Osteocyte (in vitro differentiated cells): ENCODE results near the gene CCNL2. TPM values are rescaled to one million over a fixed set of nuclear protein-coding genes. Genes with fewer than 3 reads are reported as not detected.

Source experiments
- DNase-seq: peaks from one replicate; pipeline ENCODE4 v3.0.0; 2021; ENCODE audit warnings: mixed read lengths; ENCODE audit not compliant: unreplicated experiment; ENCODE audit errors: extremely low spot score
- H3K27ac Mint-ChIP-seq: one replicate; pipeline ENCODE4 v1.8.0; 2021; ENCODE audit warnings: mild to moderate bottlenecking, mixed read lengths; ENCODE audit not compliant: unreplicated experiment
- H3K27me3 Mint-ChIP-seq: one replicate; pipeline ENCODE4 v1.8.0; 2021; ENCODE audit warnings: mixed read lengths; ENCODE audit not compliant: unreplicated experiment
- H3K36me3 Mint-ChIP-seq: one replicate; pipeline ENCODE4 v1.8.0; 2021; ENCODE audit warnings: mixed read lengths; ENCODE audit not compliant: unreplicated experiment
- H3K4me1 Mint-ChIP-seq: one replicate; pipeline ENCODE4 v1.8.0; 2021; ENCODE audit warnings: mixed read lengths; ENCODE audit not compliant: unreplicated experiment
- H3K4me3 Mint-ChIP-seq: one replicate; pipeline ENCODE4 v1.8.0; 2021; ENCODE audit warnings: mild to moderate bottlenecking, moderate library complexity, mixed read lengths; ENCODE audit not compliant: unreplicated experiment
- H3K9me3 Mint-ChIP-seq: one replicate; pipeline ENCODE4 v1.8.0; 2021; ENCODE audit warnings: mixed read lengths; ENCODE audit not compliant: unreplicated experiment
- total RNA-seq: library from RNA; stranded (reverse); gene quantifications from 2 replicates; pipeline ENCODE4 v1.2.1, GENCODE V29; 2021
- TF ChIP-seq, protein P1 (sequence below): fragments of 200-600 bp; sonication (generic); IDR thresholded peaks from 2 replicates; pipeline ENCODE4 v1.5.0; 2021; ENCODE audit warnings: antibody characterized with exemption, mild to moderate bottlenecking, moderate library complexity

The CCNL2 gene
- total RNA-seq, 1 donor from 2014 or later: 262 TPM

DNA sequence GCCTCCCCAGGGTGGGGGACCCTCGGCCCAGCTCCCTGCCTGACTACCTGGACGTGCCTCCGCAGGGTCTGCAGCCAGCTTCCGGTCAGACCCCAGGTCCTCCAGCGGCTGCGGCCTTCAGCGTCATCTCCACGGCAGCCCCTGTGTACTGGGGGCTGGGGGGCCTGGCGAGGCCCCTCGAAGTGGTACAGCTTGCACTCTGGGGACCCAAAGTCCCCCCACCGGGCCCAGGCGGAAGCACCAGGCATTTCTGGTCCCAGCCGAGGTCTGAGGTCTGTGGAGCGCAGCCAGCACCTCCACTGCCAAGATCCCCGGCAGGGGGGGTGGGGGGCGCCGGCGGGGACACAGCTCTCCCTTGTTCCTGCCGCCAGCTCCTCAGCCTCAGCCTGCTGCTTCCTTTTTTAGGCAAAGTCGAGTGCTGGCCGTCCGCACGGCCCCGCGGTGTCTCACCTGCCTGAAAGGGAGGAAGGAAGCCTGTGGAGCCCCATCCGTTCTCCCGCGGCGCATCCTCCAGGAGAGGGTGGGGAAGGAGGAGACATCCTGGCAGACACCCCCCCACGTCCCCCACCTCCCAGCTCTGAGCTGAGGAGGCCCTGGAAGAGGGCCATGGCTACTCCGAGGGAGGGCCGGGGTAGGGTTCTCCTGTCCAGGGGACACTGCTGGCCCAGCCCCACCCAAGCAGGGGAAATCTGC, 35.1 kb upstream of the CCNL2 start:
- TF ChIP-seq, protein P1, sequence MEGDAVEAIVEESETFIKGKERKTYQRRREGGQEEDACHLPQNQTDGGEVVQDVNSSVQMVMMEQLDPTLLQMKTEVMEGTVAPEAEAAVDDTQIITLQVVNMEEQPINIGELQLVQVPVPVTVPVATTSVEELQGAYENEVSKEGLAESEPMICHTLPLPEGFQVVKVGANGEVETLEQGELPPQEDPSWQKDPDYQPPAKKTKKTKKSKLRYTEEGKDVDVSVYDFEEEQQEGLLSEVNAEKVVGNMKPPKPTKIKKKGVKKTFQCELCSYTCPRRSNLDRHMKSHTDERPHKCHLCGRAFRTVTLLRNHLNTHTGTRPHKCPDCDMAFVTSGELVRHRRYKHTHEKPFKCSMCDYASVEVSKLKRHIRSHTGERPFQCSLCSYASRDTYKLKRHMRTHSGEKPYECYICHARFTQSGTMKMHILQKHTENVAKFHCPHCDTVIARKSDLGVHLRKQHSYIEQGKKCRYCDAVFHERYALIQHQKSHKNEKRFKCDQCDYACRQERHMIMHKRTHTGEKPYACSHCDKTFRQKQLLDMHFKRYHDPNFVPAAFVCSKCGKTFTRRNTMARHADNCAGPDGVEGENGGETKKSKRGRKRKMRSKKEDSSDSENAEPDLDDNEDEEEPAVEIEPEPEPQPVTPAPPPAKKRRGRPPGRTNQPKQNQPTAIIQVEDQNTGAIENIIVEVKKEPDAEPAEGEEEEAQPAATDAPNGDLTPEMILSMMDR: no peak
- no peak overlapping the region for H3K4me3 Mint-ChIP-seq

DNA sequence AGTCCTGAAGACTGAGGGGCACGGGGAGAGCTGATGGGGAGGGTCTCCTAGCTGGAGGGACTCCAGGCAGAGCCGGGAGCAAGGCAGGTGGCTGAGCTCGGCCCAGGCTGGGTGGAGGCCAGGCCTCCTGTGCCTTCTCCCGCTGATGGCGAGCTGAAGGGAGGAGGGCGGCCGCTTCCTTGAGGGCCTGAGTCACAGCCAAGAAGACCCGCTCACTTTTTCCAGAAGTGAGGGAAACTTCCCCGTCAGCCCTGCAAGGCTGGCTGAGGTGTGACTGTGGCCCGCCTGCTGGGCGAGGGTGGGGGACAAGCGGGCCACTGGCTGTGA, 34.6 kb upstream of the CCNL2 start:
- Mint-ChIP-seq H3K27me3 (no peaks in the 10 kb centered on the region), H3K36me3 (no peaks in the 10 kb centered on the region), H3K27ac (peak overlapping the region; percentile 47), H3K9me3 (no peaks in the 10 kb centered on the region), H3K4me1 (peaks cover 51% of the 10 kb centered on the region), H3K4me3 (no peak overlapping the region)
- TF ChIP-seq, protein P1: no peak
- DNase-seq: no peak

More for the DNA sequence above, 35.1 kb upstream of the CCNL2 start:
- no peak for DNase-seq
- Mint-ChIP-seq H3K27ac (no peak overlapping the region), H3K9me3 (no peaks in the 10 kb centered on the region), H3K4me1 (peaks cover 51% of the 10 kb centered on the region), H3K27me3 (no peaks in the 10 kb centered on the region), H3K36me3 (no peaks in the 10 kb centered on the region)

DNA sequence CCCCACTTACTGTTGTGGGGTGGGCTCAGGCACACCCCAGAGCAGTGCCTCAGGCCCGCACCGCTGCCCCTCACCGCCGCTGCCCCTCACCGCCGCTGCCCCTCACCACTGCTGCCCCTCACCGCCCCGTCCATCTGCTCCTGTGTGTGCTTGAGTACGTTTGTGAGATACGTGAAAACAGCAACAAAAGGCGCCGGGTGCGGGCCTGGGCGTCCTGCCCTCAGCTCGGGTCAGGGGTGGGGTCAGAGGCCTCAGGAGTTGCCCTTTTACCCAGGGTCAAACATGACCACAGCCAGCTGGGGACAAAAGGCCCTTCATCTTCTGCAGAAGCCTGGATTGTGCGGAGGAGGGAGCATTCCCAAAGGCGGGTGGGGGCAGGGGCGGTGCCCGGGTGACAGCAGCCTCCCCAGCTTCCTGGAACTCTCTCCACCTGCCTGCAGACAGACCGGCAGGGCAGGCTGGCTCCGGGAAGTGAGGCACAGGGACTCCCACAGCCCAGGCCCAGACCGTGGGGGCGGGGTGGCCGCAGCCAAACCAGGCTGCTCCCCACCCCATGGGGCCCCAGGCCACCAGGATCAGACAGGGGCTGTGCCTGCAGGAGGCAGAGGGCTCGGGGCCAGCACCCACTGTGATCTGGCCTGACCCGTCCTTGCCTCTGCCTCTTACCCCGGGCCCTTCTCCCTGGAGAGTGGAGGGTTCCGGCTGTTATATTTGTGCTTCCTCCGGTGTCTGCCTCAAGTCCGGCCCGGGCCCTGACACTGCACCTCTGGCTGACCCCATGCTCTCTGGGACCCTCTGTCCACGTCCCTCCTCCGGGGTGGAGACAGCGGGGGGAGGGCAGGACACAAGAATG, 34.0 kb upstream of the CCNL2 start:
- no peaks in the 10 kb centered on the region for H3K36me3 Mint-ChIP-seq
- H3K9me3 Mint-ChIP-seq: no peaks in the 10 kb centered on the region
- no peak overlapping the region for H3K4me3 Mint-ChIP-seq
- H3K4me1 Mint-ChIP-seq: peaks cover 53% of the 10 kb centered on the region
- no peaks in the 10 kb centered on the region for H3K27me3 Mint-ChIP-seq
- H3K27ac Mint-ChIP-seq: peak overlapping the region; percentile 47
- TF ChIP-seq, protein P1: no peak
- DNase-seq: no peak

DNA sequence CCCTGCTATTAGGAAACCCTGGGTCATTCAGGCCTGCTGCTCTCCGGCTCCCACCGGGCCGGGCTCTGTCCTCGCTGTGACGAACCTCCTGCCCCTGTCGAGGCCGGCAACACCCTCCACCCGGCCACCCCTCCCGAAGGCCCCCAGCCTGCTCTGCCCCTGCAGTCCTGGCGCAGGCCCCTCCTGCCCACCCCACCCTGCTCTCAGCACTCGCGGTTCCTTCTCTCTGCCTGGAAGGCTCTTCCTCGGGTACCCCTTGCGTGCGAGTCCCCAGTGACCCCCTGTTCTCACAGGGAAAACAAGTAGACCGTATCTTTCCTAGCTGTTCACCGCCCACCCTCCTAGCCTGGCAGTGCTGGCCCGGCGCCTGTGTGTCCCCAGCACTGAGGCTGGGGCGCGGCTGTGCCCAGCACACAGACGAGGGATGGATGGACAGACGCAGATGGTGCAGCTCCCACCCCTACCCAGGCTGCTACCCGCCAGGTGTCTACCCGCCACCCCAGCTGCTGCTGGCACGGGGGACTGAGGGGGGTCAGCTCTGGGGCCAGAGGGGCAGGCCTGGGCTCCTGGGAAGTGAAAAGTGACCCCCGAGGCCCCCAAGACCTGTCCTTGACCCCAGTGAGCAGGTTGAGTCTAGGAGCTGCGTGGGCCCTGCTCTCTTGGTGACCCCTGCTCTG, 33.3 kb upstream of the CCNL2 start:
- TF ChIP-seq, protein P1: no peak
- DNase-seq: no peak
- H3K4me1 Mint-ChIP-seq: peaks cover 49% of the 10 kb centered on the region
- H3K9me3 Mint-ChIP-seq: no peaks in the 10 kb centered on the region
- H3K27ac Mint-ChIP-seq: peak overlapping the region; percentile 60
- no peaks in the 10 kb centered on the region for H3K27me3 Mint-ChIP-seq
- no peaks in the 10 kb centered on the region for H3K36me3 Mint-ChIP-seq
- H3K4me3 Mint-ChIP-seq: no peak overlapping the region

DNA sequence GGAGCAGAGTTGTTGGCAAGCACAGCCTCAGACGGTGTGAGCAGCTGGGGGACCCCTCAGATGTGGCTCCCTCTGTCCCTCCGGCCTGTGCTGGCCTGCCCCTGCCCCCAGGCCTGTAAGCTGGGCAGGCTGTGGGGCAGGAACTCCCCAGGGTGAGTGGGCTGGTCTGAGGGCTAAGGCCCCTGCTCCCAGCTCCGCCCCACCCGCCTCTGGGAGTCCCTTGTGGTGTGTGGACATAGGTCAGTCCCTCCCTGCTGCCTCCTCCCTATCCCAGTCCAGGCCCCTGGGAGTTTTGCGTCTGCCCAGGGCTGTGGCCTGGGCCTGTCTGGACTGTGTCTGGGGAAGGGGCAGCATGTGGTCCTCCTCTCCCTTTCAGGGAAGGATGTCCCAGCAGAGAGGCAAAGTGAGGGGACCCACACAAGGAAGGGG, 32.7 kb upstream of the CCNL2 start:
- no peaks in the 10 kb centered on the region for H3K27me3 Mint-ChIP-seq
- peaks cover 49% of the 10 kb centered on the region for H3K4me1 Mint-ChIP-seq
- TF ChIP-seq, protein P1: no peak
- H3K27ac Mint-ChIP-seq: peak overlapping the region; percentile 60
- no peak overlapping the region for H3K4me3 Mint-ChIP-seq
- peak; percentile 84 for DNase-seq
- H3K36me3 Mint-ChIP-seq: no peaks in the 10 kb centered on the region
- H3K9me3 Mint-ChIP-seq: no peaks in the 10 kb centered on the region
